ENCODE measurements around the gene STIL.

The STIL gene

DNA sequence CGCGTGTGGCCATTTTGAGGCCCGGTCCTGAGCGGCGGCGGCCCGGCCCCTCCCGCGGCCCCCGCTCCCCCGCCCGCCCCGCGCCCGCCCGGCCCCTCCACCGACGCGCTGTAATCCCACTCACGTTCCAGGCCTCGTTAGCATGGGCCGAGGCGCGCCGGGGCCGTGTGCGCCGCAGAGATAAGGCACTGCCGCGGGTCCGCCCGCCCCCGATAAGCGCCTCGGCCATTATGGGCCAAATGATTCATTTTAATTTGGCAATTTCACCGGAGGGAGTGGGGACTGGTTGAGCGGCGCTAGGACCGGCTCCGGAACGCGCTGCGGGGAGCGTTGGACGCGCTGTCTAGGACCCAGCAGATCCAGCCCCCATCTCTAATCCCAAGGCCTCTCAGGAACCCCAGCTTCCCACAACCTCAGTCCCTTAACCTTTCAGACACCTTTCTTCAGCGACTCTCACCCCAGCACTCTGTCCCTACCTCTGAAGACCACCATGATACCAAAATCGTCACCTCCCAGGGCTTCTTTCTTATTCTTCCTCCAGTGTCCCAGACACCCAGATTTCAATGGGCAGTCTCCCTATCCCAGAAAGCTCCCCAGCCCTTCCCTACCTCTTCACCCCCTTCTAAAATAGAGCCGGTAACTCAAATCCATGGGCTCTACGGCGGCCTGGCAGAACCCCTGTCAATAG lies 81.6 kb downstream of the STIL start, which contains the start of gene TAL1:
Gene TAL1 (minus strand): TSS at position 39 of the 688 bp plus-strand sequence. CDS start 6,337 bp downstream, outside the sequence.
- DNase-seq (no peak), ATAC-seq (ENCODE audit: insufficient read depth, low read depth) (no peak)
- no peak for TF ChIP-seq EZH2 (IDR thresholded peaks at IDR 0.05; ENCODE audit: borderline replicate concordance, low read depth, low read length, severe bottlenecking)
- TF ChIP-seq, protein P1, sequence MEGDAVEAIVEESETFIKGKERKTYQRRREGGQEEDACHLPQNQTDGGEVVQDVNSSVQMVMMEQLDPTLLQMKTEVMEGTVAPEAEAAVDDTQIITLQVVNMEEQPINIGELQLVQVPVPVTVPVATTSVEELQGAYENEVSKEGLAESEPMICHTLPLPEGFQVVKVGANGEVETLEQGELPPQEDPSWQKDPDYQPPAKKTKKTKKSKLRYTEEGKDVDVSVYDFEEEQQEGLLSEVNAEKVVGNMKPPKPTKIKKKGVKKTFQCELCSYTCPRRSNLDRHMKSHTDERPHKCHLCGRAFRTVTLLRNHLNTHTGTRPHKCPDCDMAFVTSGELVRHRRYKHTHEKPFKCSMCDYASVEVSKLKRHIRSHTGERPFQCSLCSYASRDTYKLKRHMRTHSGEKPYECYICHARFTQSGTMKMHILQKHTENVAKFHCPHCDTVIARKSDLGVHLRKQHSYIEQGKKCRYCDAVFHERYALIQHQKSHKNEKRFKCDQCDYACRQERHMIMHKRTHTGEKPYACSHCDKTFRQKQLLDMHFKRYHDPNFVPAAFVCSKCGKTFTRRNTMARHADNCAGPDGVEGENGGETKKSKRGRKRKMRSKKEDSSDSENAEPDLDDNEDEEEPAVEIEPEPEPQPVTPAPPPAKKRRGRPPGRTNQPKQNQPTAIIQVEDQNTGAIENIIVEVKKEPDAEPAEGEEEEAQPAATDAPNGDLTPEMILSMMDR (IDR thresholded peaks at IDR 0.05; ENCODE audit: borderline replicate concordance, extremely low read depth, low read length, poor library complexity, severe bottlenecking): no peak
- Histone ChIP-seq H3K27me3 (ENCODE audit: insufficient read depth, low read length, poor library complexity) (peaks cover 10% of the 10 kb centered on the region), H3K9me3 (ENCODE audit: insufficient read depth, low read length, severe bottlenecking) (no peaks in the 10 kb centered on the region), H3K4me2 (ENCODE audit: insufficient read depth, low read length) (no peak within 1 kb of the TSS), H3K79me2 (ENCODE audit: insufficient read depth, low read length) (no peaks in the 10 kb centered on the region), H2AFZ (ENCODE audit: low read depth, low read length) (no peak within 1 kb of the TSS), H3K27ac (ENCODE audit: low read length) (no peak within 1 kb of the TSS), H3K9ac (ENCODE audit: low read depth, low read length) (no peak within 1 kb of the TSS), H4K20me1 (ENCODE audit: insufficient read depth, low read length) (no peaks in the 10 kb centered on the region), H3K4me1 (ENCODE audit: insufficient read depth, low read length) (no peaks in the 10 kb centered on the region), H3K36me3 (ENCODE audit: insufficient read depth, low read length) (no peaks in the 10 kb centered on the region), H3K4me3 (ENCODE audit: low read depth in 1 of 2, low read length in 2 of 2) (no peak within 1 kb of the TSS)

- DNase-seq: no peak
- no peak overlapping the region for H3K4me2 ChIP-seq (ENCODE audit: insufficient read depth, low read length)
Measured at GRCh38 chr1:47231301-47232186, 82.4 kb downstream of the STIL start.

DNA sequence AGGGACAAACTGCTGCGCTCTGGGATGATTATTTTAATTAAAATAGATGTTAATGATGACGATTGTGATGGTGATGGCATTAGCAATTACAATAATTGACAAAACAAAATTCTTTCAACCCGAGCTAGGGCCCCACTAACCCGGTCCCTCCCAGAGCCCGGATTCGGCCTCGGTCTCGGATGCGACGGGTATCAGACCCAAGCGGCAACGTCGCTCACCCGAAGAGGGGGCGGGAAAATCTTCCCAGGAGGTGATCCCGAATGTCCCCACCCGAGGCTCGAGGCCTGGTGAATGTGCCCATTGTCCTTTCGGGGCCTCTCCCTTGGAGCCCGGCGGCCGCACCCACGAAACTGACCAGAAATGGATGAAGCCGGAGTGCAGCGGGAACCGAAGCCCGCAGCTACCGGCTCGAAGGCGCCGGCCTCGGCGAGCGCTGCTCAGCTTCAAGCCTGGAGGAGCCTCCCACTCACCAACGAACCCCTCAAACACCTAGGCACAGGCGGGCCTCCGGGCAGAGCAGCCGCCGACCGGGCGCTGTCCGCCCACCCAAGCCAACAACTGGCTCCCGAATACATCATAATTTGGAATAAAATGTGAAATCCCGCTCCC lies 83.2 kb downstream of the STIL start:
- TF ChIP-seq EZH2 (IDR thresholded peaks at IDR 0.05; ENCODE audit: borderline replicate concordance, low read depth, low read length, severe bottlenecking): no peak
- TF ChIP-seq, protein P1 (IDR thresholded peaks at IDR 0.05; ENCODE audit: borderline replicate concordance, extremely low read depth, low read length, poor library complexity, severe bottlenecking): no peak
- Histone ChIP-seq H3K4me1 (ENCODE audit: insufficient read depth, low read length) (no peaks in the 10 kb centered on the region), H3K4me2 (ENCODE audit: insufficient read depth, low read length) (no peak overlapping the region), H3K4me3 (ENCODE audit: low read depth in 1 of 2, low read length in 2 of 2) (no peak overlapping the region), H2AFZ (ENCODE audit: low read depth, low read length) (no peak overlapping the region), H3K27ac (ENCODE audit: low read length) (no peak overlapping the region), H4K20me1 (ENCODE audit: insufficient read depth, low read length) (no peaks in the 10 kb centered on the region), H3K9me3 (ENCODE audit: insufficient read depth, low read length, severe bottlenecking) (no peaks in the 10 kb centered on the region), H3K27me3 (ENCODE audit: insufficient read depth, low read length, poor library complexity) (peaks cover 14% of the 10 kb centered on the region), H3K36me3 (ENCODE audit: insufficient read depth, low read length) (no peaks in the 10 kb centered on the region), H3K79me2 (ENCODE audit: insufficient read depth, low read length) (no peaks in the 10 kb centered on the region), H3K9ac (ENCODE audit: low read depth, low read length) (no peak overlapping the region)
- no peak for DNase-seq
- ATAC-seq (ENCODE audit: insufficient read depth, low read depth): no peak

More at GRCh38 chr1:47231301-47232186, 82.4 kb downstream of the STIL start:
- Histone ChIP-seq H3K9me3 (ENCODE audit: insufficient read depth, low read length, severe bottlenecking) (no peaks in the 10 kb centered on the region), H3K27ac (ENCODE audit: low read length) (no peak overlapping the region), H3K36me3 (ENCODE audit: insufficient read depth, low read length) (no peaks in the 10 kb centered on the region), H3K27me3 (ENCODE audit: insufficient read depth, low read length, poor library complexity) (peaks cover 14% of the 10 kb centered on the region), H3K4me1 (ENCODE audit: insufficient read depth, low read length) (no peaks in the 10 kb centered on the region), H4K20me1 (ENCODE audit: insufficient read depth, low read length) (no peaks in the 10 kb centered on the region), H2AFZ (ENCODE audit: low read depth, low read length) (no peak overlapping the region), H3K4me3 (ENCODE audit: low read depth in 1 of 2, low read length in 2 of 2) (no peak overlapping the region), H3K9ac (ENCODE audit: low read depth, low read length) (no peak overlapping the region), H3K79me2 (ENCODE audit: insufficient read depth, low read length) (no peaks in the 10 kb centered on the region)
- TF ChIP-seq EZH2 (IDR thresholded peaks at IDR 0.05; ENCODE audit: borderline replicate concordance, low read depth, low read length, severe bottlenecking): no peak
- TF ChIP-seq, protein P1 (IDR thresholded peaks at IDR 0.05; ENCODE audit: borderline replicate concordance, extremely low read depth, low read length, poor library complexity, severe bottlenecking): no peak
- no peak for ATAC-seq (ENCODE audit: insufficient read depth, low read depth)

All from DND-41 (cell line).